Measurements from ENCODE around the gene TIMM44. TPM values are rescaled to one million over a fixed set of nuclear protein-coding genes. Genes with fewer than 3 reads are reported as not detected.

TIMM44 gene
- total RNA-seq, 1 experiment from 2014 or later: 153 TPM

DNA sequence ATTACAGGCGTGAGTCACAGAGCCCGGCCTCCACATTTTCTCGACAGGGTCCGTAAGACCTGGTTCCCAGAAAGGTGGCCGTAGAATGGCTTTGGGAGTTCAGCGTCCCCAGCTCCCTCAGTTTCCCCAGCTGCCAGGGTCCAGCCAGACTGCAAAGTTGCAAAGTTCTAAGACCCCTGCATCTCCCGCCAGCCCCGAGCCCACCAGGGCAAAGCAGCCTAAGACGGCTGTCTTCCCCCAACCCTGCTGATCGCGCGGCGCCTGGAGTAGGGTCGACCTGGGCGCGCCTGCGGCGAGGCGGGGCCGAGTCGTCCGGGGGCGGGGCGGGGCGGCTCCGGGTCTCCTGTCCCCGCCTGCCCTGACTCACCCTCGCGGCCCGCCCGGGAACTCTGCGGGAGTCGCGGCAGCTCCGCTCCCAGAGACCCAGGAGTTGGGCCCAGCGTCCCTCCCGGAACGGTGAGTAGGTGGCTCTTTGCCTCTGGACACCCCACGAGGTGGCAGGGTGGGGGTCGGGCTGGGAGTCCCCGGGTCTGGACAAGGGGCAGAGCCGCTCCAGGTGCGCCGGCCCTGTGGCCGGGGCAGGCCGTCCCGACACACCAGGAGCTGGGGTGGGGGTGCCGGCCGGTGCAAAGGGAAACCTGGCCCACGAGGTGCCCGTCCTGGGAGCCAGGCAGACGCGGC lies 55.2 kb downstream of the TIMM44 start, which contains the start of gene LRRC8E:
LRRC8E (plus strand) TSS at position 366 of the 681 bp plus-strand sequence. CDS start 7,094 bp downstream, outside the sequence.
- BruUV-seq (replicated peaks): no TSS peak
- Histone ChIP-seq H3K27me3 (replicated peaks; ENCODE audit: insufficient read depth, low read depth, low read length, poor library complexity) (no peaks in the 10 kb centered on the region), H3K27ac (ENCODE audit: low read depth, low read length, poor library complexity, severe bottlenecking) (no peak within 1 kb of the TSS), H3K4me1 (ENCODE audit: insufficient read depth, low read length, poor library complexity, severe bottlenecking) (no peaks in the 10 kb centered on the region), H3K9me3 (ENCODE audit: low read depth, low read length, poor library complexity, severe bottlenecking) (no peaks in the 10 kb centered on the region), H3K4me3 (ENCODE audit: low read depth, low read length, poor library complexity, severe bottlenecking) (peak within 1 kb of the TSS; percentile 48), H3K36me3 (ENCODE audit: insufficient read depth, low read length, poor library complexity, severe bottlenecking) (no peaks in the 10 kb centered on the region)
- intact Hi-C loops (cut with micrococcal nuclease; ENCODE audit: unreplicated experiment): no loop called here
- DNase-seq (ENCODE audit: low spot score): peak; percentile 62
- ChIA-PET CTCF (no interaction called here), POLR2A (ENCODE audit: low non-redundant PET) (no interaction called here)
- TF ChIP-seq, protein P1, sequence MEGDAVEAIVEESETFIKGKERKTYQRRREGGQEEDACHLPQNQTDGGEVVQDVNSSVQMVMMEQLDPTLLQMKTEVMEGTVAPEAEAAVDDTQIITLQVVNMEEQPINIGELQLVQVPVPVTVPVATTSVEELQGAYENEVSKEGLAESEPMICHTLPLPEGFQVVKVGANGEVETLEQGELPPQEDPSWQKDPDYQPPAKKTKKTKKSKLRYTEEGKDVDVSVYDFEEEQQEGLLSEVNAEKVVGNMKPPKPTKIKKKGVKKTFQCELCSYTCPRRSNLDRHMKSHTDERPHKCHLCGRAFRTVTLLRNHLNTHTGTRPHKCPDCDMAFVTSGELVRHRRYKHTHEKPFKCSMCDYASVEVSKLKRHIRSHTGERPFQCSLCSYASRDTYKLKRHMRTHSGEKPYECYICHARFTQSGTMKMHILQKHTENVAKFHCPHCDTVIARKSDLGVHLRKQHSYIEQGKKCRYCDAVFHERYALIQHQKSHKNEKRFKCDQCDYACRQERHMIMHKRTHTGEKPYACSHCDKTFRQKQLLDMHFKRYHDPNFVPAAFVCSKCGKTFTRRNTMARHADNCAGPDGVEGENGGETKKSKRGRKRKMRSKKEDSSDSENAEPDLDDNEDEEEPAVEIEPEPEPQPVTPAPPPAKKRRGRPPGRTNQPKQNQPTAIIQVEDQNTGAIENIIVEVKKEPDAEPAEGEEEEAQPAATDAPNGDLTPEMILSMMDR (conservative IDR thresholded peaks at IDR 0.05; ENCODE audit: low read depth, low read length): no peak
- TF ChIP-seq EZH2 (IDR thresholded peaks at IDR 0.05; ENCODE audit: borderline replicate concordance, low read depth, low read length, poor library complexity, severe bottlenecking): no peak

DNA sequence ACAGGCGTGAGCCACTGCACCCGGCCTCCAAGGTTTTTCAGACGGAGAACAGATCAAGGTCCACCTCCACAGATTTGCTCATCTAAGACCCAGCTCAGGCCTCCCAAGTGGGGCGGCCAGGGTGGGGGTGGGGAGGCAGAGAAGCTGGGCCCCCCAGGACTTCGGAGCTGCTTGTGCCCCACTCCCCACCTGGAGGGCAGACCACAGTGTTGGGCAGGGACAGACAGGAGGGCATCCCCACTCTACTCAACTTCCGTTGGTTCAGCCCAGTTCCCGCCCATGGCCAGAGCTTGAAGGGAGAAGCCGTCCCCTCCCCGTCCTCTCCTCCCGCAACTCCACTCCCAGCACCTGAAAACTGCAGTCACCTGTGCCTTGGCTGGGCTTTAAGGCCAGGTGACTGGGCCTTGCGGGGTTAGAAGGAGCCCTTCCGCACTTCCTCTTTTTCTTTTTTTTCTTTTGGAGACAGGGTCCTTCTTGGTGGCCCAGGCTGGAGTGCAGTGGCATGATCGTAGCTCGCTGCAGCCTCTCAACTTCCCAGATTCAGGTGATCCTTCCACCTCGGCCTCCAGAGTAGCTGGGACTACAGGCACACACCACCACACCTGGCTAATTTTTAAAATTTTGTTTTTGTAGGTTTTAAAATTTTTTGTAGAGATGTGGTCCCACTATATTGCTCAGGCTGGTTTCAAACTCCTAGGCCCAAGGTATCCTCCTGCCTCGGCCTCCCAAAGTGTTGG lies 55.9 kb downstream of the TIMM44 start:
- ChIA-PET POLR2A (ENCODE audit: low non-redundant PET) (interaction anchor here (0.7 kb wide), 1 partner anchor 16 kb away, joined by 4 read pairs; the partner anchor contains the start of gene MAP2K7), CTCF (interaction anchor here (1.0 kb wide), 2 partner anchors 35 to 56 kb away, joined by 3 to 5 read pairs; no protein-coding TSS in a partner anchor)
- DNase-seq (ENCODE audit: low spot score): no peak
- no TSS peak for BruUV-seq (replicated peaks)
- Histone ChIP-seq H3K36me3 (ENCODE audit: insufficient read depth, low read length, poor library complexity, severe bottlenecking) (no peaks in the 10 kb centered on the region), H3K4me1 (ENCODE audit: insufficient read depth, low read length, poor library complexity, severe bottlenecking) (no peaks in the 10 kb centered on the region), H3K27me3 (replicated peaks; ENCODE audit: insufficient read depth, low read depth, low read length, poor library complexity) (no peaks in the 10 kb centered on the region), H3K4me3 (ENCODE audit: low read depth, low read length, poor library complexity, severe bottlenecking) (peak overlapping the region; percentile 48), H3K9me3 (ENCODE audit: low read depth, low read length, poor library complexity, severe bottlenecking) (no peaks in the 10 kb centered on the region), H3K27ac (ENCODE audit: low read depth, low read length, poor library complexity, severe bottlenecking) (no peak overlapping the region)
- no peak for TF ChIP-seq EZH2 (IDR thresholded peaks at IDR 0.05; ENCODE audit: borderline replicate concordance, low read depth, low read length, poor library complexity, severe bottlenecking)
- intact Hi-C loops (cut with micrococcal nuclease; ENCODE audit: unreplicated experiment): no loop called here

DNA sequence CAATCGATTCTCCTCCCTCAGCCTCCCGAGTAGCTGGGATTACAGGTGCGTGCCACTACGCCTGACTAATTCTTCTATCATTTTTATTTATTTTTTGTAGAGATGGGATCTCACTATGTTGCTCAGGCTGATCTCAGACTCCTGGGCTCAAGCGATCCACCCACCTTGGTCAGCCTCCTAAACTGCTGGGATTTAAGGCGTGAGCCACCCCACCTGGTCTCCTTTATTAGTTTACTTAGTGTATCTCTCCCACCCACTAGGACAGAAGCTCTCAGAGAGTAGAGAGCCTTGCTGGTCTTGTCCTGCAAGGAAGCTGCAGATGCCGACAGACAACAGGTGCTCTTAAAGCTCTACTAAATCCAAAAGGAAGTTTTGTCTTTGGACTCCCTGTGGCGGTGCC lies 57.6 kb downstream of the TIMM44 start:
- ChIA-PET POLR2A (ENCODE audit: low non-redundant PET) (no interaction called here), CTCF (no interaction called here)
- H3K36me3 ChIP-seq (ENCODE audit: insufficient read depth, low read length, poor library complexity, severe bottlenecking): no peaks in the 10 kb centered on the region
- BruUV-seq (replicated peaks): no TSS peak
- H3K4me1 ChIP-seq (ENCODE audit: insufficient read depth, low read length, poor library complexity, severe bottlenecking): no peaks in the 10 kb centered on the region
- no peak overlapping the region for H3K4me3 ChIP-seq (ENCODE audit: low read depth, low read length, poor library complexity, severe bottlenecking)
- H3K27me3 ChIP-seq (replicated peaks; ENCODE audit: insufficient read depth, low read depth, low read length, poor library complexity): no peaks in the 10 kb centered on the region
- H3K9me3 ChIP-seq (ENCODE audit: low read depth, low read length, poor library complexity, severe bottlenecking): no peaks in the 10 kb centered on the region
- TF ChIP-seq EZH2 (IDR thresholded peaks at IDR 0.05; ENCODE audit: borderline replicate concordance, low read depth, low read length, poor library complexity, severe bottlenecking): no peak
- TF ChIP-seq, protein P1 (conservative IDR thresholded peaks at IDR 0.05; ENCODE audit: low read depth, low read length): no peak
- DNase-seq (ENCODE audit: low spot score): no peak
- H3K27ac ChIP-seq (ENCODE audit: low read depth, low read length, poor library complexity, severe bottlenecking): no peak overlapping the region
- intact Hi-C loops (cut with micrococcal nuclease; ENCODE audit: unreplicated experiment): no loop called here

All from A673 (cell line).